ENCODE measurements around the gene NTMT1.

GRCh38 chr9:129677456-129677855 lies 51.5 kb downstream of the NTMT1 start:
- TF ChIP-seq CTCF (IDR thresholded peaks at IDR 0.05), result no peak
- TF ChIP-seq POLR2A (IDR thresholded peaks at IDR 0.05), result no peak
- TF ChIP-seq EP300 (IDR thresholded peaks at IDR 0.05), result no peak
- no peak for TF ChIP-seq POLR2AphosphoS5 (IDR thresholded peaks at IDR 0.05)
